HG03175 (cell line): ENCODE results near the gene DNAJB2.

ENCODE experiments used
- ATAC-seq: cut with Tn5 transposase; IDR thresholded peaks from one replicate; pipeline ENCODE4 v1.9.1; 2021; ENCODE audit warnings: mild to moderate bottlenecking, moderate library complexity; ENCODE audit not compliant: unreplicated experiment

The DNAJB2 gene

GRCh38 chr2:219279151-219279915 is at the start of gene DNAJB2:
DNAJB2 (plus strand) TSS chr2:219279366; CDS start chr2:219279834, 468 bp downstream.
- ATAC-seq = peak; percentile 82

- ATAC-seq = no peak
These were observed 49.1 kb upstream of the DNAJB2 start for GRCh38 chr2:219230059-219230540.

GRCh38 chr2:219234331-219234730 is 44.8 kb upstream of the DNAJB2 start:
- no peak for ATAC-seq

GRCh38 chr2:219243291-219243761 is 35.8 kb upstream of the DNAJB2 start:
- ATAC-seq = no peak

DNA sequence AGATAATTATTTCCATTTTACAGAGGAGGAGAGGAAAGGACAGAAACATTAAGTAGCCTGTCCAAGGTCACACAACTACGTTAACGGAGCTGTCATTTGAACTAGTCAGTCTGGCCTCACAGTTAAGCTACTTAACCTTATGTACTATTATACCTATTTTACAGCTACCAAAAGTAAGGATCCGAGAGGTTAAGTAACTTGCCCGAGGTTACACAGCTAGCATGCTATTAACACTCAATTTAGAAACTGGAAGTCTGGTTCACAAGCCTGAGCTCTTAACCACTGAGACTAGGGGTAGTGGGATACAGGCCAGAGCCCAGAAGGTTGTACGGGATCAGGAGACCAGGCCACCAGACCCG is 34.4 kb upstream of the DNAJB2 start:
- no peak for ATAC-seq

DNA sequence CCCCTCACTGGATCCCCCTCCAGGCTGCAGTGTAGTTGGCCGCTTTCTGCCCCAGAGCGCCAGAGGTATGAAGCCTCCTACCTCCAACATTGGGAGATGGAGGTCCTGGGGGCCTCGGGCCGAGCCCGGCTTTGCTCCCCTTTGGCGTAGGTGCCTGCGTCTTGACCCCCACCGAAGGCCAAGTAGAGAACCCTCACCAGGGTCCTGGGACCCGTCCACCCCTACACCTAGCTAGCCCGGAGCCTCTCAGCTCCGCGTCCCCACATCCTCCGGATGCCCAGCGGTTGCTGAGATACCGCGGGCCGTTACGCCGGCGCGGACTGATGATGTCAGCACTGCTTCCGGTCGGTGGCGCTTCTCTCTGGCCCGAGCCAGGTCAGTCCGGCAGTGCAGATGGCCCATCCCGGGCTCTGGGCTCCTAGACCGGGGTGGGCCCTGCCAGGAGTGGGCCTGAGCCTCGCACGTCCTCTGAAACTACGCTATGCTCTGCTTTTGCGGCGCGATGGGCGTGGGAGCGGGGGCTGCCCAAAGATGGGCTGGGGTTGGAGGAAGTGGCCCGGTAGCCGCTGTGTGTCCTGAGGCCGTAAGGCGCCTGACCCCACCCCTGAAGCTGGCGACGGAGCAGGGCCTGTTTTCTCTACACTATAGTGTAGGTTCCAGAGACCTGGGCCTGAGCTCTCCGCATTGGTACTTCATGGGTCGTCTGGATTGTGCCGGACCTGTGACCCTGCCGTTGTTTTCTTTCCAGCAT is 33.8 kb upstream of the DNAJB2 start, which contains the start of the genes GLB1L and STK16:
Gene GLB1L (minus strand): TSS at position 297 of the 751 bp plus-strand sequence. CDS start 1,871 bp downstream, outside the sequence.
Gene STK16 (plus strand): TSS at position 332 of the 751 bp plus-strand sequence. CDS start 521 bp downstream, outside the sequence.
- ATAC-seq = peak; percentile 65

GRCh38 chr2:219245899-219246230 is 33.3 kb upstream of the DNAJB2 start:
- no peak for ATAC-seq

DNA sequence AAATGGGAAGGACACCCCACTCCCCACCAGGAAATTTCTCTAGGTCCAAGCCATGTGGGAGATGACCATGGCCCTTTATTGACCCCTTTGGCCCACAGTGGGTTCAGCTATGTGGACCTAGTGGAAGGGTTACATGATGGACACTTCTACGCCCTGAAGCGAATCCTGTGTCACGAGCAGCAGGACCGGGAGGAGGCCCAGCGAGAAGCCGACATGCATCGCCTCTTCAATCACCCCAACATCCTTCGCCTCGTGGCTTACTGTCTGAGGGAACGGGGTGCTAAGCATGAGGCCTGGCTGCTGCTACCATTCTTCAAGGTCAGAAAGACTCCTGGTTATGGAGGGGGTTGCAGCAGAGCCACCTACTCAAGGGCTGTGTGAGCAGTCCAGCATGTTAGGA is 32.6 kb upstream of the DNAJB2 start:
- ATAC-seq = no peak

GRCh38 chr2:219247678-219248642 is 31.2 kb upstream of the DNAJB2 start:
- no peak for ATAC-seq

- ATAC-seq = no peak
These were observed 30.3 kb upstream of the DNAJB2 start for GRCh38 chr2:219248845-219249202.

DNA sequence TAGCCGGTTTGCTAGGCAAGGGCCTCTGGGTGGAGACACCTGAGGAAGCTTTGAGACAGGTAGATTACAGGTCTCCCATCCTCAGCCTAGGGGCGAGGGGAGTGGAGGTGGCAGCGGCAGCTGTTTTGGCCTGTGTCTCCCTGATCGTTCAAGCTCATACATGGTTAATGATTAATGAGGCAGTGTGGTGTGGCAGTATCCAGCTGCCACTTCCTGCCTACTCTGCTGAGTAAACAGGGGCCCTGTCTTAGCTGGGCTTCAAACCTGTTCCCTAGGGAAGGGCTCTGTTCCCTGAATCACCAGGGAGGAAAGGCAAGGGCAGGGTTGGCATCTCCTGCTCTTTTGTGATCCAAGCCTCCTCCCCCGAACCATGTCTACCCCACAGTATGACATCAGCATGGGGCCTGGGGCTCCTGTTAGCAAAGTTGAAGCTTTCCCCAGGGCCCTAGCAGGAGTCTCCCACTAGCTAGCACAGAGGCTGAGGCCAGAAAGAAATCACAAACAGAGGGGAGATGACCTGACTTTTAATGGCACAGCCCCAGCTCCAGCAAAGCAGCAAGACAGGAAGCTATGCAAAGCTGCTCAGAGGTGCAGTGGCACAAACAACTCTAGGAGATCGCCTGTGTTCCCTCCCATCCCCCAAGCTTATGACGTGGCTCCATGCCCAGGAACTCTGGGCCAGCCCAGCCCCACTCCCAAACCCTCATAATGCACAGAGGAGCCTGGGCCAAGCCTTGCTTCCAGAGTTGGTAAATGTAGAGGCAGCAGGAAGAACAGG is 29.8 kb upstream of the DNAJB2 start:
- ATAC-seq = peak; percentile 52

- no peak for ATAC-seq
These were observed 29.0 kb upstream of the DNAJB2 start for GRCh38 chr2:219250049-219250781.

GRCh38 chr2:219251656-219252055 is 27.5 kb upstream of the DNAJB2 start:
- no peak for ATAC-seq

GRCh38 chr2:219252084-219252483 is 27.1 kb upstream of the DNAJB2 start:
- ATAC-seq = no peak

DNA sequence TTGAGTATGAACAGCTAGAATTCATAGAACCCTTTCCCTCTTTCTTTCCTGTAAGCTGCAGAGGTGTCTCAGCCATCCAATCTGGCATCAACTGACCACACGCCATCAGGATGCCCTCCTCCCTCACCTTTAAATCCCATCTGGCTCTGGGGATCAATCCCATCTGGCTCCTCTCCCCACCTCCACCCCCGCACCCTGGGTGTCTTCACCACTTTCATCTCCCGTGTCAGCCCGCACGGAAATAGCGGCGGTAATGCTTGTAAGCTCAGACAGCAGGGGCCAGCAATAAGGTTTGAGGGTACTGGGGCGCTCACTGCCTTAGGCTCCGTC is 26.6 kb upstream of the DNAJB2 start:
- no peak for ATAC-seq

DNA sequence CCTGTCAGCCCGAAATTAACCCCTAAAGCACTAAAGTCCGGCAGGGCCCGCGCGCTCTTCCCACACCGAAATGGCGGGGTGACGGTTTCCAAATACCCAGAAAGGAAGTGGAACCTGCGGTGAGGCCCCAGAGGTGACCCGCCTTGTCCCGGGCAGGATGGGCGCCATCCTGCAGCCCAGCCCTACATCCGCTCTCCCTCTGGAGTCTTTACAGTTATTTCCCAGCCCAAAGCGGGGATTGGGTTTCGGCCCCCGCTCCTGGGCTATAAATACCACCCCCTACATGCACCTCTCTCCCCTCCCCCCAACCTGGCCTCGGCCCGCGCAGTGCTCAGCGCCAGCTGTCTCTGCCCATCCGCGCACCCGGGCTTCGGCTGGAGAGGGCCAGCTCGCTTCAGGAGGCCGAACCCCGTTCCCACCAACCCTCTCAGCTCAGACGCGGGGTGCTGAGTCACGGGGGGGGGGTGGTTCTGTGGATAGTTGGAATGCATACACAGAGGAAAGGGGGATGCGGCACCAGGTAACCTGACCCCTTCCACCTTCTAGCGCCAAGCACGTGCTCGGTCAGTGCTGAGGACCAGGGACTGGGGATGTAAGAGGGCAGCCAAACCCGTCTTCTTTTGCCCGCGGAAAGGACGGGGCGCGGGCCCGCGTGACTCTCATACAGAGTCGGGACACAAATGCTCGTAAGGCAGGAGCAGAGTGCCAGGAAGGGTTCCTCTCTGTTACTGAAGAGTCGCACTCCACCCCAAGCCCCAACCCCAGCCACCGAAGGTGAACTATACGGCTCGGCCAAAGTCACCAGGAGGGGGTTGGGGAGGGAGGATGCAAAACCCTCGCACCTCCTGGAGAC is 26.0 kb upstream of the DNAJB2 start, which contains the start of gene TUBA4B:
Gene TUBA4B (plus strand): TSS at position 344 of the 853 bp plus-strand sequence. CDS start 165 bp downstream, at position 509.
- peak; percentile 6 for ATAC-seq

DNA sequence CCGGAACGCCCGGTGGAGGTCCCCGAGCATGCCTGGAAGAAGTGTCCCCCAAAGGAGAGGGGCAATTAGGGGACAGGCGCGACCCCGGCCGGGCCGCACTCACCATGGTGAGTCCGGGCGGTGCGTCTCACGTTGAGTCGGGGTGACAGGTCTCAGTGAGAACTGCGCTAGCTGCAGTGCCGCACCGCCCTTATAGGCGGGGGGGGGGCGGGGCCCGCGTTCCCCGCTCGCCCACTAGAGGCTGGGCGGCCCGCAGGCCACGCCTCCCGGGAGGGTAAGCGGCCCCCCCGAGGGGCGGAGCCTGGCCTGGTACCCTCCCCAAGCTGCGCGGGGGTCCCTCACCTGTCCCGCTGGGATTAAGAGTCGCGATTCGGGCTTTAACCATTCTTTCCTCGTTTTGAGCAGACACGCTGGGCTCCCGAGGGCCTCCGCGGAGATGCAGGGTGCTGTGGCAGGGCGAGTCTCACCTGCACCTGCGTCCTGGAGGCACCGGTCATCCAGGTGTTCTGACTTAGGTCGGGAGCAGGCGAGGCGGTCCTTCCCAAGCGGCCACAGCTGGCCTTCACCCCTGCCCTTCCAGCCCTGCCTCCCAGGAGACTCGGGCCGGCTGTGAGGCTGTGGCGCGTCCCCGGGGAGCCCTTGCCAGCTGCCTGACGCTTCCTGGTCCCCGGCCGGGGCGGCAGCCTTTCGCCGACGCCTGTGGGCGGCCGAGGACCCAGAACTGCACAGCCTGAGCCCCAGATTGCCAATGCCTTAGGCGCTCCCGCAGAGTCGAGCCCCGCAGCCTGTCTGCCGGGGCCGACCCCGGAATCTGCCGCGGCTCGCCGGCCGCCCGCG is 25.2 kb upstream of the DNAJB2 start, which contains the start of gene TUBA4A:
Gene TUBA4A (minus strand): TSS at position 166 of the 837 bp plus-strand sequence. CDS start 60 bp downstream, at position 106.
- peak; percentile 51 for ATAC-seq
